ENCODE results near the gene COL20A1.

COL20A1 gene

DNA sequence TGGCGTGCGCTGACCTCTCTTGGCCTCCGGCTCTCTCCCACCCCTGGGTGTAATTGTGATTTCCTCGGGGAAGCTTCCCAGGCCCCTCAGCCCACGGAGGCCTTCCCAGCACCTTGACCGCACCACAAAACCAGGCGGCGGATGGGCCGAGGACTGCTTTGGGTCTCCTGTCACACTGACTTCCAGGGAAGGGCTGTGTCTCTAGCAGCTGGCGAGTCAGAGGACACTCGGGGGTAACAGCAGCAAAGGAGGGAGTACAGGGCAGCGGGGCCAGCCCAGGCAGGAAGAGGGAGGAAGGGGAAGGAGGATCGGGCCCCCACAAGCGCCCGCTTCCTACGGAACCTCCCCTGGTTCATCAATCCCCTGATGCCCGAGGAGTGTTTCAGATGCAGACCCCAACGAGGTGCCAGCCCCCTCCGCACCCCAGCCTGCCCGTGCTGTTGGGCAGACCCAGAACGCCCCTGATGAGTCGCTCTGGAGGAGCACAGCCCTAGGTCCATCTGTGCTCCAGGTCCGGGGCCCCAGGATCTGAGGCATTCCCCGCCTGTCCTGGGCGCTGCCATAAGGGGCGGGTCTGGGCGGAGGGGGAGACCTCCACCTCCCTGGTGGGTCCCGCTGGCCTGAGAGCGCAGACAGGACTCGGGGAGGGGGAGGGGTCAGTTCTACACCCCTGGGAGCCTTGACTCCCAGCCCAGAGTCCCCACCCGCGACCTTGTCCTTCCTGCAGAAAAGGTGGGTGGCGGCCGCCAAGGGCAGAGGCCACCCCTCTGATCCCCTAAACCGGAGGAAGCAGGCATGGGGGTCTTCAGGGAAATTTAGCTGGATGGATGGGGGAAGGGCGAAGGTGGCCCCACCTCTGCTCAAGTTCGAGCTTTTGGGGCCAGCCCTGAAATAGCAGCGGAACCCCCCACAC lies 67.2 kb downstream of the COL20A1 start:
- Histone ChIP-seq H3K27me3 (peaks cover 67% of the 10 kb centered on the region), H3K4me3 (ENCODE audit: low read depth in 1 of 2, low read length in 1 of 2) (no peak overlapping the region), H3K4me1 (ENCODE audit: control insufficient read depth in 1 of 2, insufficient read depth in 1 of 2, low read depth in 1 of 2, low read length in 1 of 2) (no peaks in the 10 kb centered on the region), H3K27ac (no peak overlapping the region), H3K9me3 (no peaks in the 10 kb centered on the region), H3K36me3 (no peaks in the 10 kb centered on the region)
- no peak for TF ChIP-seq CTCF (IDR thresholded peaks at IDR 0.05)

GRCh38 chr20:63360850-63361518 lies 68.0 kb downstream of the COL20A1 start, which contains the start of gene CHRNA4:
Gene CHRNA4 (minus strand): TSS chr20:63361349. CDS start chr20:63361165, 184 bp downstream.
- TF ChIP-seq CTCF (IDR thresholded peaks at IDR 0.05): no peak
- Histone ChIP-seq H3K4me1 (ENCODE audit: control insufficient read depth in 1 of 2, insufficient read depth in 1 of 2, low read depth in 1 of 2, low read length in 1 of 2) (no peaks in the 10 kb centered on the region), H3K36me3 (no peaks in the 10 kb centered on the region), H3K4me3 (ENCODE audit: low read depth in 1 of 2, low read length in 1 of 2) (no peak within 1 kb of the TSS), H3K27ac (no peak within 1 kb of the TSS), H3K9me3 (no peaks in the 10 kb centered on the region), H3K27me3 (peaks cover 67% of the 10 kb centered on the region)

GRCh38 chr20:63361519-63362435 lies 68.8 kb downstream of the COL20A1 start:
- no peak overlapping the region for H3K27ac ChIP-seq
- H3K9me3 ChIP-seq: no peaks in the 10 kb centered on the region
- no peak for TF ChIP-seq CTCF (IDR thresholded peaks at IDR 0.05)
- no peaks in the 10 kb centered on the region for H3K4me1 ChIP-seq (ENCODE audit: control insufficient read depth in 1 of 2, insufficient read depth in 1 of 2, low read depth in 1 of 2, low read length in 1 of 2)
- peaks cover 67% of the 10 kb centered on the region for H3K27me3 ChIP-seq
- no peak overlapping the region for H3K4me3 ChIP-seq (ENCODE audit: low read depth in 1 of 2, low read length in 1 of 2)
- H3K36me3 ChIP-seq: no peaks in the 10 kb centered on the region

GRCh38 chr20:63362436-63363009 lies 69.5 kb downstream of the COL20A1 start:
- Histone ChIP-seq H3K27me3 (peaks cover 67% of the 10 kb centered on the region), H3K4me3 (ENCODE audit: low read depth in 1 of 2, low read length in 1 of 2) (no peak overlapping the region)
- TF ChIP-seq CTCF (IDR thresholded peaks at IDR 0.05): no peak

More at GRCh38 chr20:63362436-63363009, 69.5 kb downstream of the COL20A1 start:
- no peak overlapping the region for H3K27ac ChIP-seq
- no peaks in the 10 kb centered on the region for H3K9me3 ChIP-seq
- no peaks in the 10 kb centered on the region for H3K4me1 ChIP-seq (ENCODE audit: control insufficient read depth in 1 of 2, insufficient read depth in 1 of 2, low read depth in 1 of 2, low read length in 1 of 2)
- no peaks in the 10 kb centered on the region for H3K36me3 ChIP-seq
